HG02642 (cell line): ENCODE results near the gene CADM1.
A peak's percentile ranks its signal among the peaks of the same experiment; 100 is the strongest.

Experiments
- ATAC-seq: cut with Tn5 transposase; IDR thresholded peaks from one replicate; pipeline ENCODE4 v1.9.1; 2021; ENCODE audit warnings: mild to moderate bottlenecking; ENCODE audit not compliant: unreplicated experiment, poor library complexity

The CADM1 gene

GRCh38 chr11:115198321-115198741 lies 305.9 kb downstream of the CADM1 start:
- ATAC-seq: no peak

GRCh38 chr11:115197433-115197832 lies 306.8 kb downstream of the CADM1 start:
- no peak for ATAC-seq

- ATAC-seq: no peak
These were observed 307.2 kb downstream of the CADM1 start for GRCh38 chr11:115197031-115197430.

DNA sequence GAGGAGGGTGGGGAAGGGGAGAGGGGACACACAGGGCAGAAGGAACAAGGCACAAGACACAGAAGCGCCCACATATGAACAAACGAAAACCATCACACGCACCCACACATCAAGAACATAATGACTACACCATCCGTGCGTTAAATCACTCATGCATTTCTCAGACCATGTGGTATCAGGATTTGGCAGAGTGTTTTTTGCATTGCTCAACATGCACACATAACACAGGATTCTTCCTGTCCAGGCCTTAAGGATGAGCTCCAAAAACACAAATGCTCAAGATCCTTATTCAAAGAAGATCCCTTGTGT lies 309.5 kb downstream of the CADM1 start:
- no peak for ATAC-seq

DNA sequence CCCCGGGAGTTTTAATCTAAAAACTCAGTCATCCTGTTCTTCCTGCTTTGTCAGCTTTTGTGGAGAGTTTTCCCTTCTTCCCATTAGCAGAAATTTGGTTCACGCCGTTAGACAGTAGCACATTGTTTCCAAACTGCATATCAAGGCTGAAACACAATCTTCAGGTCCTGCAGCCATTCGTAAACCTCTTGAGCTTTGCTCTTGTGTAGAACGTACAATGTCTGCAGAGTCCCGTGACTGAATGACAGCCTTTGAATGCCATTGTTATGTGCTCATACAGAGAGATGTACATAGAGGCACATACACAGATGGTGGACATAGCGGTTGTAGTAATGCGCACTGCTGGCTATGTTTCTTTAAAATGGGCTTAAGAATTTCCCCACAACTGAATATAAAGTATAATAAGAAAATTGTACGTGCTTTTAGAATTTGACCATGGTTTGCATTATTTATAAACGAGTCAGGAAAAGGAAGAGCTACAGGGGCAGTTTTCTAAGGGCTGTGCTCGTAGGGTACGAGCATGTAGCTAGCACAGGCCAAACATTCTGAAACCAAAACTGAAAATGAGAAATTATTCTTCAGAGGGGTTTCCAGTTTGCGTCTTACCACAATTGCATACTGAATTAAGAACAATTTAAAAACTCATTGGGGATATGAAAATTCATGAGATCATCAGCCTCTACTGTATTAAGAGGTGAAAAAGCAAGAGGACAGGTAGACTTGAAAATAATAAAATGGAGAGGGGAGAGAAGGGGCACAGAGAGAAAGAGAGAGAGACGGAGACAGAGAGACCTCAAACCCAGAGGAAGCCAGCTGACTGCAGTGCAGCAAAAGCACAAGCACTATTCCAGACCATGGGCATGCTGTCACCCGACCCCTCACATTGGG lies 310.1 kb downstream of the CADM1 start:
- peak; percentile 69 for ATAC-seq

DNA sequence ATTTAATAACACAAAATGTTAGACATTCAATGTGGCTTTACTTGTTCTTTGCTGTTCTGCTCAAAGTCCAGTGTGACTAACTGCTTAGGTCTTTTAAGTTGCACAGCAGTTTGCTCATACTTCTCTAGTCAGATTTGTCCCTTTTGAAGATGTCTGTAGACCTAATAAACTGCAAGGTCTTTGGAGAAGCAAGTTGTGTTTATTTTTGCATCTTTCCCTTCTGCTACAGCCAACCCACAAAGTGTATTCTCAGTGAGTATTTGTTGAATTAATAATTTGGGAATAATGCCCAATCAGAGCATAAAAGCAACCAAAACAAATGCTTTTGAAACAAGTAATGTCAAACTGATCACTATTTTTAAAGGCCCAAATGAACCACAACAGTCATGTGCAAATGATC lies 312.5 kb downstream of the CADM1 start:
- ATAC-seq: no peak

- no peak for ATAC-seq
These were observed 314.0 kb downstream of the CADM1 start for GRCh38 chr11:115190196-115190595.

DNA sequence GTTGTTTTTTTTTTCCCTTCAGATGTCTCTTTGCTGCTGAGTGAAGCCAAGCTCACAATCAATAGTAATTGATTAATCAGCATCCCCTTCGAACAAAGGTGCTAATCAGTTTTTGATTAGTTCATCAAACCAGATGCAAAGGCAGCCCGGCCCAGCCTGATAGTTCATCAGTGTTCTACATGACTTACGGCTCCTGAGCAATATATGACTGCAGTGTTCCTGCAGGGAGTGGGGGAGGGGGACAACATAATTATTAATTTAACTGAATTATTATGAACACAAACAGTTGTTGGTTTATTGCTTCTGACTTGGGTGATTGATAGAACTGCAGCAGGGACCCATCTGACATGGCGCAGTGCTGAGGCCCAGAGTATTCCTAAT lies 315.3 kb downstream of the CADM1 start:
- no peak for ATAC-seq

DNA sequence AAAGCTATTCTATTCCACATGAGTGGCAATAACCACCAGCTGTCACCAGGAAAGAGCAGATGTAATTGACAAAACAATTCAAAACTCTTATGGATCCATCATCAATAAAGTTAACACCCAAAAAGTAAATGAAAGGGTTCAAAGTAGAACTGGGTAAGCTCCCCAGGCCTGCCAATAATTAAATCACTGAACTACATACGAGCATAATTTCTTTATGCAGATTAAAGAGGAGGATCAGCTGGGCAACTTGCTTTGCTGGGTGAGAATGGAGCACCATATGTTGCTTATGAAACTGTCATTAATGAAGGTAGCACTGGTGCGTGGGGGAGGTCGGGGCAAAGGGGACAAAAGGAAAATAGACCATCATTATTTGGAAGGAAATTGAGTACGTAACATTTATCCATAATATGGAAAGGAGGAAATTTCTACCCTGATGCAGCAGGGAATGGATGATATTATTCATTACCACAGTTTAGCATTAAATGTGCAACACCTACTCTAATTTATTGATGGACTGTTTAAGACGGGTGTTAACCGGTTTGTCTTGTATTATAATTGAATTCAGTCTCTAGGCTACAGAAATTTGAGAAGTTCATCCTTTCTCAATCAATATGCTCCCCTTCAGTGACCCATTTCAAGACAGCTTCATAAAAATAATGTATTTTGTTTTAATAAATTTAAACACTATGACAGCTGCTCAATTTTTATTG lies 315.9 kb downstream of the CADM1 start:
- no peak for ATAC-seq

DNA sequence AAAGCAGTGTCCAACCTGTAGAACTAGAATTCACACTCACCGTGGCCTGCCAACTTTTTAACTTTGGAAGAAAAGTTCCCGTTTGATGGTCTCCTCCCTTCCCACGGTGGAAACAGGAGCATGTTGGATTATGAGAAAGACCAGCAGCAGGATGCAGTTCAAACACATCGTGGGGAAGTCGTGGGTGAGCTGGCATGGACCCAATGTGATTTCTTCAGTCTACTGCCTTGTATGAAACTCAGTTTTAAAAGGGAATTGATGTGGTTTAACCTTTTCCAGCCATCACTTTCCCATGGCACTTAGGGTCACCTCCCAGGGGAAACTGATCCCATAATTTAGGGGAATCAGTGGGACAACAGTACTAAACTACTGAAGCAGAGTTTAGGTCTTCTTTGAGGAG lies 318.3 kb downstream of the CADM1 start:
- no peak for ATAC-seq

DNA sequence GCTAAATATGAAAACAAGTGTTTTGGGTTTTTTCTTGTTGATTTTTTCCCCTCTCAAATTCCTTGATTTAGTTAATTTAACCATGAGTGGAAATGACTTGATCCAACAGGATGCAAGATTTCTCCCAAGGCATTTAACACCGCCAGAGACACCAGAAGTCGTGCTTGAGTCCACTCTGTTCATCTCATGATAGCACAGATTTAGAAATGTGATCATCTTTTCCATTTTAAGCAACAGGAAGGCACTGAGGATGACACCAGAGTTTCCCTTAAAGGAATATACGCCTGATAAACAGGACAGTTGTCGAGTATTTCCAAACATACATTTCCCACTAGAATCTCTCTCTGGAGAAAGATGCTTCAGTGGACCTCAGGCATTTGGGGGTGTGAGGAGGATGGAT lies 318.7 kb downstream of the CADM1 start:
- no peak for ATAC-seq

DNA sequence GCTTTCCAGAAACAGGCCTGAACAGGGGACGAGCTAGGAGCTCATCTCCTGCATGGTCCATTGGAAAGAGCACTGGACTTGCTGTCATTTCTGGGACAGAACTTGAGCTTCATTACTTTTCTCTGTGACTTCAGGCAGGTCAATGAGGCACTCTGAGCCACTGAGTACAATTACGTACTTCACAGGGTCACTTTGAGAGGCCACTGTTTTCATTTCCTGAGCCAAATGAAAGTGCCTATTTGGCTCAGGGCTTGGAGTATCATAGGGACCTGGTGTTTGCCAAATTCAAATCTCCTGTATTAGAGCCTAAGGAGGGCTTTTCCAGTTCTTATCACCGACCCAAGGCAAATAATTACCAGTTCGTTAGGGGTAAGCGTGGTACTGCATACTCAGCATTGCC lies 319.3 kb downstream of the CADM1 start:
- no peak for ATAC-seq

DNA sequence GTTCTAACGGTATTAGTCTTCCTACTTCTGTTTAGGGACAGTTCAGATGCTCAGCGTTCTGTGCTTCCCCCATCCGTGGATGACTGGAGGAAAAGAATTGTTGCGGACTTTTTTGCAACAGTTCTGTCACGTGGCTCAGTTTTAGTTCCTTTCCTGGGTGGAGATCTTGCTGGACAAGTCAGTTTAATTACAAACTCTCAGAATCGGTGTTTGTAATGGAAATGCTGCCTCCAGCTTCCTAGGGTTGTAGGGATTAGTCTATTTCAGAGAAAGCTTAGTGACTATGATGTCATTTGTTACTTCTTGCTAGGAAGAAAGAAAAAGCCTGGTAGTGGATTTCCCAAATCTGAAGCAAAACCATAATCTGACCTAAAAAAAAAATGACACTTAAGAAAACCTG lies 320.4 kb downstream of the CADM1 start:
- no peak for ATAC-seq

GRCh38 chr11:115183136-115183535 lies 321.1 kb downstream of the CADM1 start:
- no peak for ATAC-seq

- no peak for ATAC-seq
These were observed 321.8 kb downstream of the CADM1 start for GRCh38 chr11:115182282-115182955.

GRCh38 chr11:115181538-115181937 lies 322.7 kb downstream of the CADM1 start:
- ATAC-seq: no peak

GRCh38 chr11:115180272-115180671 lies 323.9 kb downstream of the CADM1 start:
- no peak for ATAC-seq

DNA sequence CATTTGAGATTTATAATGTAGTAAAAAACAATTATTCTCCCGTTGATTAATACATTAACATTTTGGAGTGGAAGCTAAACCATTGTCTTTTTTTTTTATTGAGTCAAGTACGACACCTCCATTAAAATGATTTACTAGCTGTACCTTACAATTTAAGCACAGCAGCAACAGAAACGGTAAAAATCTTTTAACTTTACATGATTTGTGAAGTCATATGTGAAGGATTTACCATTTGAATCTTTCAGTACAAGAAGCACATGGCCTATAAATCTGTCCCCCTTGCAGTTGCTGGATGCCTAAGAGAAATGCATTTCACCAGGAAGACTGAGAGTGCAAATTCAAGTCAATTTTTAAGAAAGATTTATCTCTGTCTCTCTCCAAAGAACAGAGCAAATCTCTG lies 324.6 kb downstream of the CADM1 start:
- ATAC-seq: no peak

DNA sequence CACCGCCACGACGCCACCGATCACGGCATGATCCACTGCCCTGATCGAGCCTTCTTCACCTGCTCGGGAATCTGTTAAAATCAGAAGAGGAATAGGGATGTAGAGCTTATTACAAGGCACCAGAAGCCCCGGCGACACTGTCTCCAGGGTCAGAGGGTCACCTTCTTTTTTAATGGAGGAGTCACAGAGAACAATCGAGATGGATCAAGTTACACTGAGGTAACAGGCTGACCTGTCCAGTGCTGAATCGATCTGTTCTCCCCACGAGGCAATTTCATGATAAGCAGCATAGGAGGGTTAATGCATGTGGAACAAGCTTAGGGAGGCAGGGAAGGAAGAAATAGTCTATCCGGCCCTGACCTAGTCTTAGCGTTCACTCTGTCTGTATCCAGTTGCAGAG lies 325.5 kb downstream of the CADM1 start:
- ATAC-seq: no peak

- ATAC-seq: no peak
These were observed 331.1 kb downstream of the CADM1 start for GRCh38 chr11:115173136-115173535.

DNA sequence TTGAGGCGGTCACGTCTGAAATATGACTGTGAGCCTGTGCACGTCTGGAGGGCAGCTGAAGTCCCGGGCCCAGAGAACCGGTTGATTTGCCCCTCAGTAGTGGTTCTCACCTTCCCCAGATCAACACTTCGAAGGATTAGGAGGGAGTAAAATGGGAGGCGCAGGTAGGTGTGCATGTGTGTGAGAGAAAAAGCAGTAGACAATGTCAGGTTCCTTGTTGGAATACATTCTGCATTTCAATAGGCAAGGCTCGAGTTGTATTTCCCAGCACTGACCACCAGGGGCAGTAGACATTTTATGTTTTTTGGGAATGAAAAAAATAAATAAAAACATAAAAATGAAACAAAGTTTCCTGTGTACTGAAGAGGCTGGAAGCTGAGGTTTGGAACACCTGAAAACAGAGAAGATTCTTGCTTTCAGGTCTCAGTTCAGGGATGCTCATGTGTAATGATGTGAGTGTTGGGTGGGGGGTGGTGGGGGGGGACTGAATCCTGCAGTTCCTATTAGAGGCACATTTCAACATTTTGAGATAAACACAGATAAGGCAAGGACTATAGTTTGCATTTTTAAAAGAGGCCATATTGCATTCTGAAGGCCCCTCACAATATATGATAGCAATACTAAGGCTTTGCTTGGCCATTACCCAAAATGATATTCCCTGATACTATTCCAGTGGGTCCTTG lies 333.9 kb downstream of the CADM1 start:
- no peak for ATAC-seq
